Fibroblast of mammary gland (primary cell): Measurements from ENCODE around the gene ATG10.

Experiments
- DNase-seq: peaks from one replicate; pipeline ENCODE4 v3.0.0-alpha.2; 2010; ENCODE audit warnings: low read depth
- H3K4me3 ChIP-seq: 2 replicates; pipeline ENCODE4 v1.5.1; 2011; ENCODE audit warnings: low read depth, mild to moderate bottlenecking, low read length, moderate library complexity; ENCODE audit not compliant: control insufficient read depth
- CTCF ChIP-seq: conservative IDR thresholded peaks from 2 replicates; pipeline ENCODE4 v1.5.1; 2011; ENCODE audit warnings: low read depth, low read length, inconsistent platforms; ENCODE audit not compliant: control insufficient read depth, insufficient read depth

The ATG10 gene

GRCh38 chr5:82160948-82161347 lies 189.1 kb downstream of the ATG10 start:
- TF ChIP-seq CTCF = no peak
- peak; percentile 38 for DNase-seq
- no peak overlapping the region for H3K4me3 ChIP-seq

- no peak for TF ChIP-seq CTCF
- H3K4me3 ChIP-seq = no peak overlapping the region
- DNase-seq = no peak
These were observed 190.8 kb downstream of the ATG10 start for GRCh38 chr5:82162573-82162972.

- TF ChIP-seq CTCF = no peak
- H3K4me3 ChIP-seq = no peak overlapping the region
- peak; percentile 81 for DNase-seq
These were observed 191.8 kb downstream of the ATG10 start for GRCh38 chr5:82163452-82164175.

DNA sequence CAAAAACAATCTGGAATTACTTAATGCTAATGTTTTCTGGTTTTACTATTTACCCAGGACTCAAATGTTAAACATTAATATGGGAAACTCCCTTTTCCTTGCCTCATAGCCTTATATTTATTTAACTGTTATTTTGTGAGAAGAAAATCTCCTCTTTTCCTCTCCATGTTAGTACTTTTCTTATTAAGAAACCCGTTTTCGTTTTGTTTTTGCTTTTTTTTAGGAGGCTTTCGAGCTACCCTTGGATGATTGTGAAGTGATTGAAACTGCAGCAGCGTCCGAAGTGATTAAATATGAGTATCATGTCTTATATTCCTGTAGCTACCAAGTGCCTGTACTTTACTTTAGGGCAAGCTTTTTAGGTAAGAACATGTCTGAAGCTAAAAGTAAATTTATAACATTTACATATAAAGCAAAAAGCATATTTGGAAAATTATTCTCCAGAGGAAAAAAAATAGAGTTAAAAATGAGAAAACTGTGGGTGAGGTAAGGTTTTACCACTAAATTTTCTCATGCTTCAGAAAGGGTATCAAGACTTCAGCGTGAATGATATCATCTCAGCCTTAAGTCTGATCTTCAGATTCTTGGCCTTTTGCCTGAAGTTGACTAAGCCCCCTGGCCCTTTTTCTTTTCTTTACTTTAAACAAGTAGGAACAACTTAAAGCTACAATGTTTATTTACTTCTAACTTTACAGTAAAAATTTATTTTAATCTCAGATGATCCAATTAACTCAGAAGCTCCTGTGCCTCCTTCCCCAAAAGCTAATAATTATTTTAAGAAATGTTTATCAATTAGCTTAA lies 192.6 kb downstream of the ATG10 start:
- DNase-seq = peak; percentile 94
- TF ChIP-seq CTCF = no peak
- no peak overlapping the region for H3K4me3 ChIP-seq

DNA sequence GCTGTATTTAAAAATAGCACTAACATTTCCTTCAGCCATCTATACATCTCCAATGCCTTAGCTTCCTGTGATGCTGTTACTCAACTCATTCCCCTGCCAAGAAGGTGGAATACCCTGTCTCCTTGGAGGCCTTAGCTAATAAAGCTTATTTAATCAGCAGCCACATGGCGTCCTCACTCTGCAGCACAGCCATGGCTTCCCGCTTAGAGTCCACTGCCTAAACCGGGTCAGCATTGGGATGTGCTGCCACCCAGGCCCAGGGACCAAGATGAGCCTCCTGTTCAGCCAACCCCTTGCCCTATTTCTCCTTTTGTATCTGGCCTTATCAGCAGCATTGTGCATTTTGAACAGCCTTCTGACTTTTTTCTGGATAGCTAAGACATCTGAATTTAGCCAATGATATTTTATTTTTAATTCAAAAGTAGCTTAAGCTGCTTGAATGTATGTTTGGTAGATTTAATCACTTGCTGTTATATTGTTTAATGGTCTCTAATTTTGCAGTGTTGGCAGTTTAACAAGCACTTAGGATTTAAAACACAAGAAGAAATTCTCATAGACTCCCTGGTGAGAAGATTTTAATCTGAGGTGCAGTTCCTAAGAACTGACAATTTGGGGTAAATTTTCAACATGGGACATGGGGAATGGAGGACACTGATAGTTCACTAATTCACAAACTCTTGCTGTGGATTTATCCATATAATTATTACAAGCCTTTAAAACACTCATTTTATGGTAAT lies 193.3 kb downstream of the ATG10 start:
- no peak for TF ChIP-seq CTCF
- H3K4me3 ChIP-seq = no peak overlapping the region
- DNase-seq = peak; percentile 82

DNA sequence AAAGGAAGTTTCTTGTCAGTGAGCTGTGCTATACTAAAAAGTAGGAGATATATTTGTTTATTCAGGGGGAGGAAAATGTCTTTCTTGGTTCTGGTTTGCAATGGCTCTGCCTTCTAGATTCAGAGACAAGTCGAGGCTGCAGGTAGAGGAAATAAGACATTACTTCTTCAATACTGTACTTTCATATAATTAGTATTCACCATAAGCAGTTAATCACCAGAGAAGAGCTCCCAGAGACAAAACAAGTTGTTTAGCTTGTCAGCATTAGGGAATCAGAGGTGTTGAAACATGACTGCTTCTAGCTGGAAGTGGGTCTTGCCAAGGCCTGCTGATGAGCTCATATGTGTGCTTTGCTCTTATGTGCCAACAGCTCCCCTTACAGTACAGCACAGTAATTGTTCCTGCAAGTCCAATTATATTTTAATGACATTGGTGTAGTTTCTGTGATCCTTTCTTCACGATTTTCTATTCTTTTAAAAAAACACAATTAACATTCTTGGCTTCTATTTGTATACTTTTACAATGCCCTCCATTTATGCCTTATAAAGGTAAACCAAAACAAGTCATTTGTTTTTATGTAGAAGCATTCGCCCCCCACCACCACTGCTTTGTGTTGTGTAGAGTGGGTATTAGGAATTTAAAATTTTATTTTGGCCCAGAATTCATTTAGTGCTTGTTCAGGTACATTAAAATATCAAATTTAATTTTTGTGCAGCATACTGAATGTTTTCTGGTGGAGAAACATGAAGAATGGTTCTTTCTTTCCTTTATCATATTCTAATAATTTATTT lies 194.1 kb downstream of the ATG10 start:
- DNase-seq = peak; percentile 98
- TF ChIP-seq CTCF = peak; percentile 88
- no peak overlapping the region for H3K4me3 ChIP-seq
